Left lung (tissue), 10 donors: ENCODE measurements around the gene ANKS6. TPM values are rescaled to one million over a fixed set of nuclear protein-coding genes. Genes with fewer than 3 reads are reported as not detected.

Experiments used
- ATAC-seq: fragments of 200-7000 bp; cut with Tn5 transposase; one replicate; pipeline ENCODE4 v1.9.1; 2020; ENCODE audit warnings: moderate library complexity
- DNase-seq, 4 donors: peaks; one replicate each; pipeline ENCODE4 v3.0.0-alpha.2; 2013 to 2020
- H3K27ac ChIP-seq, 2 donors: fragments of 200-600 bp; sonication (generic) in 1 of 2; one replicate each; pipeline versions ENCODE4 v1.5.0 to v1.8.0; 2020 to 2021
- H3K27me3 ChIP-seq, 2 donors: fragments of 200-600 bp; sonication (generic) in 1 of 2; one replicate each; pipeline versions ENCODE4 v1.5.0 to v1.8.0; 2020 to 2021
- H3K36me3 ChIP-seq, 2 donors: fragments of 200-600 bp; sonication (generic) in 1 of 2; one replicate each; pipeline versions ENCODE4 v1.5.0 to v1.8.0; 2020 to 2021
- H3K4me1 ChIP-seq, 2 donors: fragments of 200-600 bp; one replicate each; pipeline ENCODE4 v1.8.0; 2021
- H3K4me3 ChIP-seq, 2 donors: fragments of 200-600 bp; sonication (generic) in 1 of 2; one replicate each; pipeline versions ENCODE4 v1.5.0 to v1.8.0; 2020 to 2021; ENCODE audit warnings: mild to moderate bottlenecking in 1 of 2
- H3K9me3 ChIP-seq, 2 donors: fragments of 200-600 bp; sonication (generic) in 1 of 2; one replicate each; pipeline versions ENCODE4 v1.5.0 to v1.8.0; 2020 to 2021
- intact Hi-C, 2 donors: fragments of 100-400 bp; cut with DNase I; formaldehyde crosslinking; loops; one replicate each; pipeline versions ENCODE4 v1.11.2 to v1.14.2; 2022
- polyA plus RNA-seq, 6 donors: library from polyadenylated mRNA; unstranded; fragments of 120-200 nt; gene quantifications; one replicate each; pipeline ENCODE4 v1.2.1, GENCODE V29; 2013; ENCODE audit not compliant: insufficient read length in 6 of 6
- total RNA-seq, 2 donors: library from RNA; stranded (reverse); fragmentation: NEBNext Ultra II Directional; extraction: Animal tissue kit (Norgen Biotek cat#: 25700); gene quantifications; one replicate each; pipeline ENCODE4 v1.2.1, GENCODE V29; 2021
- TF ChIP-seq, protein P1 (sequence below), 2 donors: fragments of 200-600 bp; sonication (generic) in 1 of 2; IDR thresholded peaks; one replicate each; pipeline versions ENCODE4 v1.5.0 to v1.8.0; 2021; ENCODE audit warnings: antibody characterized with exemption in 2 of 2
- donor health status: DM: no; HTN: yes; CAD: no.
- donor health status: DM: no; HTN: no; CAD: no.

The ANKS6 gene
- total and polyA plus RNA-seq, 8 donors, result 21.7 to 31.6 (median 25.0) TPM

DNA sequence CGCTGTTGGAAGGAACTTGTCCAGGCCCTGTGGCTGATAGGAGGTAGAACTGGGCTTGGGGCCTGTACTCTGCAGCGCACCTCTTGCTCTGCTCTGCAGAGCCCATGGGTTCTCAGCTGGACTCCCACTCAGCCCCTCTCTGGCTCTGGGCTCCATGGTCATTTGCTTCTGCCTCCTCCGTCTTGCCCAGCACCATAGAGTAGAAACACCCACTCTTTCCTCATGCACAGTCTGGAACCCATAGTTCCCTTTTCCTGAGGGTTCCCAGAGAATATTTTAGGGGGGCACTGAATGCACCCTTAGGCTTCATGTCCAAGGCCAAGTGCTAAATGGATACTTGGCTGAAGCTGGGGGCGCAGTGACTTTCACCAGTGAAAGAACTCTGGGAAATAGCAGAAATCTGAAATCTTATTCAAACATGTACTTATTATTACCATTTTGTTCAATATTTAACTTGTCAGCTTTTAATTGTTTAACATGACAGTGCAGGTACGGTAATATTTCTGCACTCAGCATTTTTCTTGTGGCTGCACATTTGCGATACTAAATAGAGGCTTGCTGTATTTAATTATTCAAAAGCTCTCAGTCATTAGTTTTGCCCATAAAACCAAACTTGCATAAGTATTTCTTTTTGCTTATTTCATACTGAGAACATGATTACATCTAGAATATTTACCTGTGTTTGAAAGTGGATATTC is 42.7 kb upstream of the ANKS6 start:
- peaks cover 0 to 3% of the 10 kb centered on the region in 2 donors for H3K36me3 ChIP-seq
- no peaks in the 10 kb centered on the region for H3K9me3 ChIP-seq
- intact Hi-C loops, result no loop called here
- no peaks in the 10 kb centered on the region for H3K4me1 ChIP-seq
- DNase-seq (no peak), ATAC-seq (no peak)
- H3K4me3 ChIP-seq, result no peak overlapping the region
- TF ChIP-seq, protein P1, sequence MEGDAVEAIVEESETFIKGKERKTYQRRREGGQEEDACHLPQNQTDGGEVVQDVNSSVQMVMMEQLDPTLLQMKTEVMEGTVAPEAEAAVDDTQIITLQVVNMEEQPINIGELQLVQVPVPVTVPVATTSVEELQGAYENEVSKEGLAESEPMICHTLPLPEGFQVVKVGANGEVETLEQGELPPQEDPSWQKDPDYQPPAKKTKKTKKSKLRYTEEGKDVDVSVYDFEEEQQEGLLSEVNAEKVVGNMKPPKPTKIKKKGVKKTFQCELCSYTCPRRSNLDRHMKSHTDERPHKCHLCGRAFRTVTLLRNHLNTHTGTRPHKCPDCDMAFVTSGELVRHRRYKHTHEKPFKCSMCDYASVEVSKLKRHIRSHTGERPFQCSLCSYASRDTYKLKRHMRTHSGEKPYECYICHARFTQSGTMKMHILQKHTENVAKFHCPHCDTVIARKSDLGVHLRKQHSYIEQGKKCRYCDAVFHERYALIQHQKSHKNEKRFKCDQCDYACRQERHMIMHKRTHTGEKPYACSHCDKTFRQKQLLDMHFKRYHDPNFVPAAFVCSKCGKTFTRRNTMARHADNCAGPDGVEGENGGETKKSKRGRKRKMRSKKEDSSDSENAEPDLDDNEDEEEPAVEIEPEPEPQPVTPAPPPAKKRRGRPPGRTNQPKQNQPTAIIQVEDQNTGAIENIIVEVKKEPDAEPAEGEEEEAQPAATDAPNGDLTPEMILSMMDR (IDR thresholded peaks at IDR 0.05), result no peak
- no peaks in the 10 kb centered on the region for H3K27me3 ChIP-seq
- H3K27ac ChIP-seq, result no peak overlapping the region

DNA sequence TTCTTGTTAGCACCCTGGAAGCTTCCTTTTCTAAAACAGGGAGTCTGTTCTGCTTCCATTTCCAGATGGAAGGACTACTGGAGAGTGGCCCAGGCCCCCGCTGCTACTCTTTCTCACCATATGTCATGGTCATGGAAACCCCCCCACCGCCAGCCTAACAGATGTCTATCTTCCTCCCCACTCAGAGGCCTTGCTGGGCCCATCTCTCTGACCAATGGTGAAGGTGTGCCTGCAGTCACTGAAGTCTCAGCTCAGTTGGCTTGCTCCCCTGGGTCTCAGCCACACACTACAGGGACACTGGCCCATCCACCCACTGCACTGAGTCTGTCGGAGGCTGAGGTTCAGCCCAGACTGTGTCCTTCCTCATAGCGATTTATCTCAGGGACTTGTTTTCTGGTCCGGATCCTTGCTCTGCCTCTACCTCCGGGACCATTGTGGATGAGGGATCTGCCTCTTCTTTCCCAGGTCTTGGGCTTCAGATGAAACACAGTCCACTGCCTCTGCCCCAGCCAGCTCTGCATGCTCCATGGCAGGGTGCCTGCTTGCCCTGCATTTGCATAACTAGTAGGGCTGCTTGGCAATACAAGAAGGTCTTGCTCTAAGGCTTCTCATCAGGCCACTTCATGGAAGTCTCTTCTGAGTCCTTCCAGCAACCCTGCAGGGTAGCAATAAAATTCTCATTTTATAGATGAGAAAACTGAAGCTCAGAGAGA is 42.0 kb upstream of the ANKS6 start:
- H3K4me1 ChIP-seq, result no peaks in the 10 kb centered on the region
- no peaks in the 10 kb centered on the region for H3K9me3 ChIP-seq
- no peaks in the 10 kb centered on the region for H3K27me3 ChIP-seq
- no peak overlapping the region for H3K27ac ChIP-seq
- DNase-seq (no peak), ATAC-seq (no peak)
- intact Hi-C loops, result no loop called here
- H3K4me3 ChIP-seq, result no peak overlapping the region
- H3K36me3 ChIP-seq, result peaks cover 0 to 3% of the 10 kb centered on the region in 2 donors
- TF ChIP-seq, protein P1 (IDR thresholded peaks at IDR 0.05), result no peak

DNA sequence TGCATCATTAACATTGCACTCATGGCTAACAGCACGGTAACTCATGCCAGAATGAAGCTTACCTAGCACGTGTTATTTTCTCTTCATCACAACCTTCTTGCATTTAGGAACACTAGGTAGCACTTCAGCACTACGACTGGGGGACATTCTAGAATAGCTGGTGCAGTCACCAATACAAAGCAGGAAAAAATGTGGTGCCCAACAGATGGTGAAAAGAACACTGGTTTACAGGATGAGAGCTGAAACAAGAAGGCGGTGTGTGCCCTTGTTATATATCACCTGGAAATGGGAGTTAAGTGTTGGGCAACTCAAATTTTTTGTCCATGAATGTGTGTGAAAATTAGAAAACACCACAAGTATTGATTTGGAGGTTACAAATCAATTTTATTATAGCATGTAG is 41.2 kb upstream of the ANKS6 start:
- Histone ChIP-seq H3K36me3 (peaks cover 0 to 3% of the 10 kb centered on the region in 2 donors), H3K4me1 (no peaks in the 10 kb centered on the region), H3K4me3 (no peak overlapping the region), H3K27ac (no peak overlapping the region), H3K9me3 (no peaks in the 10 kb centered on the region), H3K27me3 (no peaks in the 10 kb centered on the region)
- no peak for ATAC-seq
- intact Hi-C loops, result no loop called here
- TF ChIP-seq, protein P1 (IDR thresholded peaks at IDR 0.05), result no peak
- DNase-seq, result no peak

DNA sequence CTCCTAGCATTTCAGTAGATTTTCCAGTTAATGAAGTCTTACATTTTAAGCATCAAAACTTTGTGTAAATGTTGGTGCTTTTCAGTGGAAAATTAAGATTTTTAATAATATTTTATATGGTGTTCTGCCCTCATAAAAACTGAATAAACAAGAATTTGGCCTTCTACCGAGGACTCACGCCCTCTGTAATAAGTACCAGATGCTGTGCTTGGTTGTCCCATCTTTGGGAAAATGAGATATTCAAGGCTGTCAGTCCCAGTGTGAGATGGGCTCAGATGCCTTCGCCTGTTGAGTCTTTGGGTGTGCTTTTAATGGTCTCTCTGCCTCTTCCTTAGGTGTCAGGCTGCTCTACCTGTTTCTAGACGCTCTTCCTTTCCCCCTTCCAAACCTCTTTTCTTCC is 39.9 kb upstream of the ANKS6 start:
- TF ChIP-seq, protein P1 (IDR thresholded peaks at IDR 0.05), result no peak
- no peaks in the 10 kb centered on the region for H3K27me3 ChIP-seq
- H3K27ac ChIP-seq, result no peak overlapping the region
- no peaks in the 10 kb centered on the region for H3K4me1 ChIP-seq
- no peak overlapping the region for H3K4me3 ChIP-seq
- no peaks in the 10 kb centered on the region for H3K9me3 ChIP-seq
- peaks cover 0 to 3% of the 10 kb centered on the region in 2 donors for H3K36me3 ChIP-seq
- ATAC-seq, result no peak
- intact Hi-C loops, result no loop called here
- DNase-seq, result no peak

DNA sequence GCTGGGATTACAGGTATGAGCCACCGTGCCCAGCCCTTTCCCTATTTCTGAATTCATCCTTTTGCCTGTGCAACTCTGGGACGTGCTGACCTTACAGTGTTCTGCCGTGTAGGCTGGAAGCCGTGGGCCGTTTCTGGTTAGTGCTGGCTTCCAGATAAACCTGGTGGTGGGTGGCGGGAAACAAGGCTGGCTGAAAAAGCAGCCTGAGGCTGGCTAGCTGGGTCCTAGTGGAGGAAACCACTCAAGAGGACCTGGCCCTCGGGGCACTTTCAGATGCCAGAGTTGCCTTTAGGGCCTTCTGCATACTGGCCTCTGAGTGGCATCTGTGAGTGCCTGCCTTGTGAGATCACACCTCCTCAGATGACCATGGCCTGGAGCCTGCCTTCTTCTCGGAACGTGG is 38.0 kb upstream of the ANKS6 start:
- no peaks in the 10 kb centered on the region for H3K36me3 ChIP-seq
- TF ChIP-seq, protein P1 (IDR thresholded peaks at IDR 0.05), result no peak
- H3K27me3 ChIP-seq, result no peaks in the 10 kb centered on the region
- H3K9me3 ChIP-seq, result no peaks in the 10 kb centered on the region
- intact Hi-C loops, result no loop called here
- no peak overlapping the region for H3K27ac ChIP-seq
- no peak for DNase-seq
- no peak overlapping the region for H3K4me3 ChIP-seq
- no peak for ATAC-seq
- no peaks in the 10 kb centered on the region for H3K4me1 ChIP-seq
